Measurements from ENCODE around the gene BORCS8.
"Not testable (repeated sequence)": the region's sequence is repeated elsewhere in the genome, so short reads cannot be mapped to it uniquely, and the experiment has no call there.

BORCS8 gene

GRCh38 chr19:19192078-19192882, at the start of gene BORCS8, which contains the start of gene RFXANK:
TSS of gene BORCS8 (minus strand) at chr19:19192152. CDS start at chr19:19192117, 35 bp downstream.
TSS of gene RFXANK (plus strand) at chr19:19192258. CDS start at chr19:19193947, 1,689 bp downstream.
- DNase-seq, result peak; percentile 99

DNA sequence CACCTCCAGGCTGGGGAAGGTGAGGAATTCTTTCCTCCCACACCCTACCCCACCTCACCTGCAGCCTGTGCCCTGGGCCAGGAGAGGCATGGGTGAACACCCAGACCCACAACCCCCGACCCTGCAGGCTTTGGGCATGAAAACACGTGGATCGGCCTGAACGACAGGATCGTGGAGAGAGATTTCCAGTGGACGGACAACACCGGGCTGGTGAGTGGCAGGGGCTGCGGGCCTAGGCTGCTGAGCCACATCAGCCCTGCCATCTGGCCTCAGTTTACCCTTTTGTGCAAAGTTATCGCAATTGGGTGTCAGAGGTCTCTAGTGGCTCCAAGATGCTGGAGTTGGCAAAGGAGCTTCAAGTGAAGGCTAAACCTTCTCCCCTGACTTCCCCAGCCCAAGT, 48.5 kb upstream of the BORCS8 start:
- DNase-seq, result no peak

GRCh38 chr19:19239675-19240074, 47.7 kb upstream of the BORCS8 start:
- no peak for DNase-seq

DNA sequence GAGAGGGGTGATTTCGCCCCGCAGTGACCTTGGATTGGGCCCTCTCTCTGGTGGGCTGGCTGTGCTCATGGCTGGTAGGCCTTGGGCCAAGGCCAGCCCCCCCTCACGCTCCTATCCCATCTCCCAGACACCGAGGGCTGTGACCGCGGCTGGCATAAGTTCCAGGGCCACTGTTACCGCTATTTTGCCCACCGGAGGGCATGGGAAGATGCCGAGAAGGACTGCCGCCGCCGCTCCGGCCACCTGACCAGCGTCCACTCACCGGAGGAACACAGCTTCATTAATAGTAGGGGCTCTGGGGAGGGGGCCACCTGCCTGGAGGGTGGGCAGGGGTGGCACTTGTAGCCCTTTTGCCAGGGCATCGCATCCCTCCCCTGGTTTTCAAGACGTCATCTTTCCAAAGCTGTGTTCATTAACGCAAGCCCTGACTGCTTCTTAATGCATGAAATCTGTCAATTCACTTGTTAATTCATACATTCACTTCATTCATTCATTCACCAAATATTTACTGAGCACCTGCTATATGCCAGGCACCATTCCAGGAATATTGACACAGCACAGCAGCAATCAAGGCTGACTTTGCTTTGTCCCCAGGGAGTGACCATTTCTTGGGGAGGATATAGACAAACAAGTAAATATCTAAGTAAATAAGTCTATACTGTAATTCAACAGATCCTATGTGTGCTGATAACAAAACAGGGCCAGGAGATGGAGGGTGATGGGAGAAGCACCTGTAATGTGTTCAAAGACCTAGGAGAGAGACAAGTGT, 46.4 kb upstream of the BORCS8 start:
- DNase-seq, result no peak

GRCh38 chr19:19236173-19236572, 44.2 kb upstream of the BORCS8 start:
- DNase-seq, result no peak

GRCh38 chr19:19234220-19234816, 42.4 kb upstream of the BORCS8 start:
- no peak for DNase-seq

- no peak for DNase-seq
Observed at GRCh38 chr19:19232261-19232721, 40.3 kb upstream of the BORCS8 start.

DNA sequence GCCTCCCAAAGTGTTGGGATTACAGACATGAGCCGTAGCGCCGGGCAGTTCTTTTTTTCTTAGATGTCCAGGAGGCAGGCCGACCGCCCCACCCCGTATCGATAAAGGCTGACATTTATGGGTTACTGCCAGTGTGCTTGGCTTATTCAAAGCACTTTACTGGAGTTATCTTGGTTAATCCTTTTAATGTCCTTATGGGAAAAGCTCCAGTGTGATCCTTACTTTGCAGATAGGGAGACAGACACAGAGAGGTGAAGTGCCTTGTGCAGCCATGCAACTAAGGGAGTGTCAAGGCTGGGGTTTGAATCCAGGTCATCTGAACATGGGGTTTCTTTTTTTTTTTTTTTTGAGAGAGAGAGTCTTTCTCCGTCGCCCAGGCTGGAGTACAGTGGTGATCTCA, 39.0 kb upstream of the BORCS8 start:
- no peak for DNase-seq

- no peak for DNase-seq
Observed at GRCh38 chr19:19229701-19230100, 37.7 kb upstream of the BORCS8 start.

DNA sequence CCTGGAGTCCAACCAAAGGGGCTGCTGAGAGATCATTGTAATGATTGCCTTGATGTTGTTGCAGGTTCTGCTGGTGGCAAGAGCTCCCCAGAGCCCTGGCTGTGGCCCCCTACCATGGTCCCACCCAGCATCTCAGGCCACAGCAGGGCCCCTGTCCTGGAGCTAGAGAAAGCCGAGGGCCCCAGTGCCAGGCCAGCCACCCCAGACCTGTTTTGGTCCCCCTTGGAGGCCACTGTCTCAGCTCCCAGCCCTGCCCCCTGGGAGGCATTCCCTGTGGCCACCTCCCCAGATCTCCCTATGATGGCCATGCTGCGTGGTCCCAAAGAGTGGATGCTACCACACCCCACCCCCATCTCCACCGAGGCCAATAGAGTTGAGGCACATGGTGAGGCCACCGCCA, 35.3 kb upstream of the BORCS8 start:
- DNase-seq, result no peak

DNA sequence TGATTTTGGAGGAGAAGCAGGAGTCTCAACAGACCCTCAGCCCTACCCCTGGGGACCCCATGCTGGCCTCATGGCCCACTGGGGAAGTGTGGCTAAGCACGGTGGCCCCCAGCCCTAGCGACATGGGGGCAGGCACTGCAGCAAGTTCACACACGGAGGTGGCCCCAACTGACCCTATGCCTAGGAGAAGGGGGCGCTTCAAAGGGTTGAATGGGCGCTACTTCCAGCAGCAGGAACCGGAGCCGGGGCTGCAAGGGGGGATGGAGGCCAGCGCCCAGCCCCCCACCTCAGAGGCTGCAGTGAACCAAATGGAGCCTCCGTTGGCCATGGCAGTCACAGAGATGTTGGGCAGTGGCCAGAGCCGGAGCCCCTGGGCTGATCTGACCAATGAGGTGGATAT, 34.7 kb upstream of the BORCS8 start:
- no peak for DNase-seq

GRCh38 chr19:19226204-19226603, 34.3 kb upstream of the BORCS8 start:
- DNase-seq, result no peak

GRCh38 chr19:19224852-19225494, 33.0 kb upstream of the BORCS8 start:
- peak; percentile 53 for DNase-seq

- DNase-seq, result no peak
Observed at GRCh38 chr19:19224150-19224851, 32.3 kb upstream of the BORCS8 start.

- no peak for DNase-seq
Observed at GRCh38 chr19:19223636-19224035, 31.7 kb upstream of the BORCS8 start.

GRCh38 chr19:19223060-19223459, 31.1 kb upstream of the BORCS8 start:
- DNase-seq, result no peak

DNA sequence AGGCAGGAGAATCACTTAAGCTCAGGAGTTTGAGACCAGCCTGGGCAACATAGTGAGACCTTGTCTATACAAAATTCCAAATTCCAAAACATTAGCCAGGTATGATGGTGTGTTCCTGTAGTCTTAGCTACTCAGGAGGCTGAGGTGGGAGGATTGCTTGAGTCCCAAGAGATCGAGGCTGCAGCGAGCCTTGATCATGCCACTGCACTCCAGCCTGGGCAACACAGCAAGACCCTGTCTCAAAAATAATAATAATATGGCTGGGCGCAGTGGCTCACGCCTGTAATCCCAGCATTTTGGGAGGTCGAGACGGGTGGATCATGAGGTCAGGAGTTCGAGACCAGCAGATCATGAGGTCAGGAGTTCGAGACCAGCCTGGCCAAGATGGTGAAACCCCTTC, 29.0 kb upstream of the BORCS8 start:
- not testable (repeated sequence) for DNase-seq

GRCh38 chr19:19218911-19219310, 27.0 kb upstream of the BORCS8 start:
- no peak for DNase-seq

GRCh38 chr19:19217099-19217498, 25.1 kb upstream of the BORCS8 start:
- peak; percentile 12 for DNase-seq

- no peak for DNase-seq
Observed at GRCh38 chr19:19215792-19216191, 23.8 kb upstream of the BORCS8 start.

- DNase-seq, result peak; percentile 39
Observed at GRCh38 chr19:19214892-19215291, 22.9 kb upstream of the BORCS8 start.

- DNase-seq, result no peak
Observed at GRCh38 chr19:19214159-19214490, 22.2 kb upstream of the BORCS8 start.

Data from fibroblast of skin of right quadriceps (primary cell).